Suppressor macrophage treated with lipopolysaccharide for 4 hours (primary cell): Measurements from ENCODE around the gene PNCK.

Source experiments
- DNase-seq: peaks from one replicate; pipeline ENCODE4 v3.0.0-alpha.2; 2020

PNCK gene

GRCh38 chrX:153657161-153657560 lies 16.5 kb downstream of the PNCK start:
- DNase-seq, result no peak

- no peak for DNase-seq
These were observed 20.1 kb downstream of the PNCK start for GRCh38 chrX:153653556-153653955.

- no peak for DNase-seq
These were observed 22.0 kb downstream of the PNCK start for GRCh38 chrX:153651540-153652079.

- DNase-seq, result no peak
These were observed 22.7 kb downstream of the PNCK start for GRCh38 chrX:153650959-153651358.

GRCh38 chrX:153649915-153650782 lies 23.5 kb downstream of the PNCK start:
- DNase-seq, result no peak

GRCh38 chrX:153649178-153649914 lies 24.3 kb downstream of the PNCK start:
- DNase-seq, result peak; percentile 49

GRCh38 chrX:153648358-153649177 lies 25.0 kb downstream of the PNCK start:
- no peak for DNase-seq

- DNase-seq, result no peak
These were observed 25.9 kb downstream of the PNCK start for GRCh38 chrX:153647461-153648357.

GRCh38 chrX:153646620-153647373 lies 26.8 kb downstream of the PNCK start, which contains the start of gene DUSP9:
DUSP9 (plus strand) TSS chrX:153647203; CDS start chrX:153647954, 751 bp downstream.
- peak; percentile 35 for DNase-seq

- DNase-seq, result no peak
These were observed 27.6 kb downstream of the PNCK start for GRCh38 chrX:153645921-153646488.

- no peak for DNase-seq
These were observed 28.5 kb downstream of the PNCK start for GRCh38 chrX:153645151-153645550.

GRCh38 chrX:153644356-153645125 lies 29.1 kb downstream of the PNCK start:
- DNase-seq, result no peak

GRCh38 chrX:153643431-153644351 lies 29.9 kb downstream of the PNCK start:
- DNase-seq, result peak; percentile 13

- DNase-seq, result no peak
These were observed 30.8 kb downstream of the PNCK start for GRCh38 chrX:153642655-153643430.

GRCh38 chrX:153642051-153642654 lies 31.5 kb downstream of the PNCK start:
- no peak for DNase-seq

- no peak for DNase-seq
These were observed 32.0 kb downstream of the PNCK start for GRCh38 chrX:153641627-153642026.
